Jurkat, Clone E6-1 (cell line): Measurements from ENCODE around the gene RBMS3.

Experiments used
- DNase-seq: peaks from one replicate; pipeline ENCODE4 v3.0.0-alpha.2; 2011; ENCODE audit warnings: low read depth, low spot score
- H3K4me3 ChIP-seq: 2 replicates; pipeline ENCODE4 v1.5.1; 2011; ENCODE audit warnings: mild to moderate bottlenecking, low read length, control low read depth, moderate library complexity

RBMS3 gene

DNA sequence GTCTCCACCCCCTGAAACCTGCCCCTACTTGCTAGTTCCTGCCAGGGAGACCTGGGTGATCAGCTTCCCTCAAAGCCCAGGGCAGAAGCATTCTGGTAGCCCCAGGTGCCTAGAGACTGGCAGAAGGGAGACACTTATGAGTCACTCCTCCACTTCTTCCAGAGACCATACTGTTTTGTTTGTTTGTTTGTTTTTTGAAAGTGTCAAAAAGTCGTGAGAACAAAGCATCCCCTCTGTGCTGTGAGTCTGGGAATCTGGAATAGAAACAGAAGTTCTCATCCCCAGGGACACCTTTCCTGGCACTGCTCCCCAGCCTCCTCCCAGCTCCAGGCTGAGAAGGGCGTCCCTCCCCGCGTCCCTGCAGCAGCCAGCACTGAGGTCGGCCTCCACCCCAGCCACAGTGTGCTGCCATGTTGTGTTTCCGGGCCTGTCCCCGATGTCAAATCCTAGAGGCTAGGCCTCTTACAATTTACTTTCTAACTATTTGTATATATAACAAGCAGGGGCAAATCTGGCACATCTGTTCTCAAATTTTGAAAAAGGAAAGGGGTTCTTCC, 573.0 kb downstream of the RBMS3 start:
- DNase-seq = no peak
- no peak overlapping the region for H3K4me3 ChIP-seq

DNA sequence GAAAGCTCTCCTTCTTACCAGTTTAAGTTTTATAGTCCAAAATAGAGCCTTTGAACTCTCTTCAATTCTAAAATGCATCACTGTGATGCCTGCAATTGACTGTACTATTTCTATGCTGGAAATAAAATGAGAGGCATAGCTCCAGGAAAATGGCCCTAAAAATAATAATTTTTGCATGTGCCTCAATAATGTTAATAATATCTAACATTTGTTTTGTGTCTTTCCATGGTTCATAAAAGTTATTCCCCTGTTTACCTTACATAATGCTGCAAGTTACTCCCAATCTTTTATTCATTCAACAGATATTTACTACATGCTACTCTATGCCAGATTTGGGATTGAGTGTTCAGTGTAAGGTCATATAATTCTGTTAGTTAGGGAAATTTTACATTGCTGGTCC, 574.0 kb downstream of the RBMS3 start:
- H3K4me3 ChIP-seq = no peak overlapping the region
- DNase-seq = no peak

DNA sequence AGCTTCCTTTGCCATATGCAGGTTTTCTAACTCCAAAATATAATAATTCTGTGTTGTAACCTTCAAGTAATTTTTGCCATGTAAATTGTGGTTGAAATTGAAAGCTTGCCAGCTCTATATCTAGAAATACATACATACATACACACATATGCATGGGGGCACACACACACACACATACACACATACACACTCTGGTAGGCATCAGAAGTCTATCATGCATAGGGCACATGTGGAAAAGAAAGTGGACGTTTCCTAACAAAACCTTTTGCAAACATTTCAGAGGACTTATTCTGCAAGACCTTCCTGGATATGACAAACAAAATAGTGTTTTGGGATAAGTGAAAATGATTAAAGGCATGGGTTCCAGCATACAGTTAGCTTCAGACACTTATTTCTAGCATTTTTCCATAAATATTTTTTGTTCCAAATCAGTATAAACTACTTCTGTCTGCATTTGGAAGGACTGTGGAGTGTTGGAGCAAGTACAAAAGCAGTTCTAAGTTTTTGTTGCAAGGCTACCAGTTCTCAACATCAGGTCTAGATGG, 578.9 kb downstream of the RBMS3 start:
- no peak for DNase-seq
- no peak overlapping the region for H3K4me3 ChIP-seq

DNA sequence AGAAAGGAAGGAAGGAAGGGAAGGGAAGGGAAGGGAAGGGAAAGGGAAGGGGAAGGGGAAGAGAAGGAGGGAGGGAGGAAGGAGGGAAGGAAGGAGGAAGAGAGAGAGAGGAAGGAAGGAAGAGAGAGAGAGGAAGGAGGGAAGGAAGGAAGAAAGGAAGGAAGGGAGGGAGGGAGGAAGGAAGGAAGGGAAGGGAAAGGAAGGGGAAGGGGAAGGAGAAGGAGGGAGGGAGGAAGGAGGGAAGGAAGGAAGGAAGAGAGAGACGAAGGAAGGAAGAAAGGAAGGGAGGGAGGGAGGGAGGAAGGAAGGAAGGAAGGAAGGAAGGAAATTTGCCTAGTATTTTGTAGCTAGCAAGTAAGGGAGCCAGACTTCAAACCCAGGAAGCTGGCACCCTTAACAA, 583.9 kb downstream of the RBMS3 start:
- no peak overlapping the region for H3K4me3 ChIP-seq
- no peak for DNase-seq

DNA sequence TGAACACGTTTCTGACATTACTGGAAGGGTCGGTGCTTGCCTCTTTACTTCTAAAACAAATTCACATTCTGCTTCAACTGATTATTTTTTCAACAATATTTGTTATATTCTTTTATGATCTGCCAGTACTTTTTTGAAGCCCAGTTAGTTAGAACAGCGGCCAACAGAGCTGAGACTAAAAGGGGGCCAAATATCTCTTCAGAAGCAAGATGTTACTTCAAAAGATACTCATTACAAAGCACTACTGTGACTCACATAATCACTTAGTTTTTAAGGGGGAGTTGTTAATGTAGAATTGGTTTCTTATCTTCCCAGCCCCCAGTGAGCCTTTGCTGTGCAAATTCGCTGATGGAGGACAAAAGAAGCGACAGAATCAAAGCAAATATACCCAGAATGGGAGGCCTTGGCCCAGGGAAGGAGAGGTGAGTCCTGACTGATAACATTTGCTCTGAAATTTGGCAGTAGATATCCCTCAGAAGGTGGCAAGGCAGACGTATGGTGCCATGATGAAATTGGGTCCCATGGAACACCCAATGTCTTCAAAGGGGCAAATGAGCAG, 587.8 kb downstream of the RBMS3 start:
- H3K4me3 ChIP-seq = no peak overlapping the region
- no peak for DNase-seq

DNA sequence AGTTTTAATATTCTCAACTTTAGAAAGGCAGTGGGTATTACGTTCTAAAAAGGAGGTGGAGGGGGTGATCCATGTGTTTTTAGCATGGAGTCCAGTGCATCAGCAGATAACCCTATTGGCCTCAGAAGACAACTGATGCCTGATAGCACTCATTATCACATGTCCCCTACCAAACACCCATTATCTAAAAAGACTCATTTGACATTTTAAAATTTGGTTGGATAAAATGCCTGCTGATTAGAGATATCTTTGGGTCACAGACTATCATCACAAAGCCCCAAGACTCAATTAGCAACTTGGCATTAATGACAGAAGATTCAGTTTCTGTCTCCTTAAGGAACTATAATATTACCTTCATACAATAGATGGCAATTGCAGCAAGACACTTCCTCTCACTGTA, 589.3 kb downstream of the RBMS3 start:
- no peak overlapping the region for H3K4me3 ChIP-seq
- DNase-seq = no peak

DNA sequence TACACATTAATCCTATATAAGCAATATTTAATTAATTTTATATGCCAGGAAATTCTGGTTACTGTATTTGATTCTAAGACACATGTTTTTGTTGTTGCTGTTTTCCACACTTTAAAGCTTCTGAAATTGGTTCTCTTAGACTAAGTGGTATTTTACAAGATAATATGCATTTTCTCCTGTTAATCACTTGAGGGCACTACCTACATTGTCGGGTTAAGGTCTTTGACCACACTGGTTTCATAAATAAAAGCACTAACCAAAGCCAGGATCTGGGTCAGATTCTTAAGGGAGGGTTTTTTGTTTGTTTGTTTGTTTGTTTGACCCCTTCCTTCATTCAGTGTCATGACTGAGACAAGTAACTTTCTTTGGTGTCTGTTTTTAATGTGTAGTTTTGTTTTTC, 590.2 kb downstream of the RBMS3 start:
- H3K4me3 ChIP-seq = no peak overlapping the region
- DNase-seq = no peak

DNA sequence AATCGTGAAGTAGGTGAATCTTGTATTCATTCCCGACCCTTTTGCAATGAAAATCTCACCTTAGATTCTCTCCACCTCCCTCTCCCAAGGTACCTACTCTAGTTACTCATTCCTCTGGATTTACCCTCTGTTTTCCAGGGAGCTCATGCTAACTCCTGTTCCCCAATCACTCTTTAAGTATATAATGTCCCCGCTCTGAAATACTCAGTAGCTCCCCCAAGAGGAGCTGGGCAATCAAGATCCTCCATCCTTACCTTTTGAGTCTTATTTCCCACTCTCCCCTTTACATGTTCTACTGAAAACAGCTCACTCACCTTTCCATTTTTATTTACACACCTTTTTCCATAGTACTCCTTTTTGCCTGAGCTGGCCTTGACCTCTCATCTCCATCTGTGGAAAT, 599.9 kb downstream of the RBMS3 start:
- no peak overlapping the region for H3K4me3 ChIP-seq
- no peak for DNase-seq

DNA sequence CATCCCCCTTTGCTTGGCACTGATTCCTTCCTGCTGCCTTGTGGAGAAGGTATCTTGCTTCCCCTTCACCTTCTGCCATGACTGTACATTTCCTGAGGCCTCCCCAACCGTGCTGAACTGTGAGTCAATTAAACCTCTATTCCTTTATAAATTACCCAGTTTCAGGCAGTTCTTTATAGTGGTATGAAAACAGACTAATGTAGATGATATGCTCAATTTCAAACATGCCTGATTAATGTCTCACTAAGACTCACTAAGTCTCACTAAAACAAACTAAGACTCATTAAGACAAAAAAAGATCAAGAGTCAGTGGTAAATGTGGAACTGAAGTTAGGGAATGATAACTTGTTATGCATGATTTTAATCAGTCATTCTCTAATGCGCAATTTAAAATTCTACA, 606.6 kb downstream of the RBMS3 start:
- H3K4me3 ChIP-seq = no peak overlapping the region
- no peak for DNase-seq

DNA sequence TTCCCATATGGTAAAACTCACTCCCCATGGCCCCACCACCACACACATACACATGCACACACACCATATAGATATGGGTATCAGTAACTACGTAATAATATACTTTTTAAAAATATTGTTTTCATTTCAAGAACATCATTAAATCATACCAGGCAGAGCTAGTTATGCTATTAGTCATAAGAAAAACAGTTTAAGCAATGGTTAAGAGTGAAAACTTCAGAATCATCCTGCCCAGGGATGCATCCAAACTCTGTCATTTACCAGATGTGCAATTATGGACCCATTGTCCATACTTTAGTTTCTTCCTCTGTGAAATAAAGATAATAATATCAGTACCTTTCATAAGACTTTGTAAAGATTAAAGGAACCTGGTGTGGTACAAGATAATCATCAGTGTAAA, 608.3 kb downstream of the RBMS3 start:
- no peak overlapping the region for H3K4me3 ChIP-seq
- DNase-seq = no peak

DNA sequence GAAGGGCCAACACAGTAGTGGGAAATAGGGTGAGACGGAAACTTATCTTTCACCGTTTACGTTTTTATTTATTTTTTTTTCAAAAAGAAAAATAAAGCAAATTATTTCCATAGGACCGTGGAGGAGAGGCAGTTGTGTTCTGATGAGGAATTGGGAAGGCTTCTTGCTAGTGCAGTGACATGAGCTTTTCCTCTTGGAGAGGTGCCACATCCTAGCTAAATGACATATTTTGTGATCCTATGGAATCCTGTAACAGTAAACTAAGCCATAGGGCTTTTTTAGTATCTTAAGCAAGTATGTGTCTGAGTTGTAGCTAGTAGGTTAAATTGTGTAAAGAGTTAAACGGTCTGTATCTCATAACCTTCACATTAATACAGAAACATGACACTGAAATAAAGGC, 609.9 kb downstream of the RBMS3 start:
- no peak overlapping the region for H3K4me3 ChIP-seq
- no peak for DNase-seq

DNA sequence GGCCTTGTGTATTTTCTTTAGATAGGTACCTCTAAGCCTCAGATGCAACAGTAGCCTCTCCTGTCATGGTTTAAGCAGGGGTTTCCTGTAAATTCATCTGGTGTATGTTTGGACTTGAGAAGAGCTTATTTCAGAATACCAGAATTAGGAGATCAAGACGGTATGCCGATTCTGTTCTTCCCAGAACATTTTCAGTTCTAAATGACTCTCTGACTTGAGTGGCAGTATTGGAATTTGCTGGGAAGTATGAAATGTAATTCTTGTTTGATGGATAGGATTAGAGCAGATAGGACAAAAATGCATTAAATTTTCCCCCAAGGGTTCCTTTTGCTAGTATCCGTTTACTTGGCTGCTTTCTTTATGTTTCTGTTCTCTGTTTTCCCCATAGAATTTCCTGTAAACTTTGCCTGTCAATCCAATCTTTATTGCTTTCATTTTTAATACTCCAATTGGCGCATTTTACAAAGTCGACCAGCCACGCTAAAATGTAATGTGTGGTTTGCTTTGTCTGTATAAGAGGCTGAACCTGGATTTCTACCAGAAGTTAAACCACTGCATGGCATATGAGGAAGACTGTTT, 612.2 kb downstream of the RBMS3 start:
- no peak for DNase-seq
- H3K4me3 ChIP-seq = no peak overlapping the region

DNA sequence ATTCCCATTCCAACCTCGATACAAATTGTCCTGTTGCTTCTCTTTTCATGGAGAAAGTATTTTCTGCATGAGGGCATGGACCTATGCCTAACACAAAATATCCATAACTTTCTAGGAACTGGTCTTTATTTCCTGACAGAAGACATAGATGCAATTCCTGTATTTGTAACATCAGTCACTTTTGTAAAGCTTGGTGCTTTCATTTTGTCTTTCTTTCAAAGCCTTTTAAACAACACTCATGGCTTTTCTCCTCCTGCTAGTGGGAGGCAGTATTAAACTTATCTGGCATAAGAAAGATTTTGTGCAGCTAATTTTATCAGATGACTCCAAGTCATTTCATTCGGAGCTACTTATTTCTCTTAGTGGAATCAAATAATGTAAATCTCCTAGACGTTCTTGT, 616.0 kb downstream of the RBMS3 start:
- no peak overlapping the region for H3K4me3 ChIP-seq
- DNase-seq = no peak

DNA sequence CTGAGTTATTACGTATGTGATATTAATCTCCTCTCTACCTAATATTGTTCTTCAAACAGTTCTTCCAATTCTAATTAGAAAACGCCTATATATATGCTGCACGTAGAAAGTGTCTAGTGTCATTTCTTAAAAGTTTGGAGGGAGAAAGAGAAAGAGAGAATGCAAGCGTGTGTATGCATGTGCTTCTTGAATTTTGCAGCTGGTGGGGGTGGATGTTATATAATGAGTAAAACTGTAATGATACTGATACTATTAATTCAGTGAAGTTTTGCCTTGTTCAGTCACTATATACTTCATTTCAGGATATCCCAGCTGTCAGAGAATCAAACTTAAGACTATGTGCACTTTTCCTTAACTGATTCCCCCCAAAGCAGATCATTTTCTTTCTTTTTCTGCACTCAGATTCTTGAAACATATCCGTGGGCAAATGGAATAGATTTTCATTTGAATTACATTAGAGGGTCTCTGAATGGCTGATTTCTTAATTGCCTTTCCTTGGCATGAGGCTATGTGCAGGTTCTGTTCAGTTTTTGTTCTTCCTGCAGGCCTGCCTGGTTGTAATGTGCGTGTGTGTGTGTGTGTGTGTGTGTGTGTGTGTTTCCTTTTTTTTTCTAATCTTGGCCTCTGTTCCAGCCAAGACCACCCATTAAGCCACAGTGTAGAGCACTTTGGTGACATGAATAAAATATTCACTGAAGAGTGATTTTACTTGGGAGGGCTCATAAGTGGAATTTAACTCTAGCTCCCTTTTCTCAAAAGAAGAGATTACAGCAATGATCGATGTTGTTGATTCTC, 617.5 kb downstream of the RBMS3 start:
- DNase-seq = no peak
- H3K4me3 ChIP-seq = no peak overlapping the region

DNA sequence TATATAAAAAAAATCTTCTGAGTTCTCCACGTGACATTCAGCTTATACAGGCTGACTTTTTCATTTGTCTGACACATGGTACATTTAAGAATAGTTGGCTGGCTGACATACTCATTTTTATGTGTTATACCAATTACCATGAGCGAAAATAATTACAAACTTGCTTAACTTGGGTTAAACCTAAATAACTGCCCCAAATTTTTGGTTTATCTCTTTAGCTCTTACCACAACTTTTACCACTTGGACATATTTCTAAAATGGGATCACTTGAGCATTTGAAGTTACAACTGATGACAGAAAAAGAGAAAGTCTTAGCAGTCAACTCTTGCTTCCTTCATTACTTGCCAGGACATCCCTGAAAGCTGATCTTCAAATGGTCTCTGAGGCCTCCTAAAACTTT, 618.1 kb downstream of the RBMS3 start:
- no peak for DNase-seq
- no peak overlapping the region for H3K4me3 ChIP-seq

DNA sequence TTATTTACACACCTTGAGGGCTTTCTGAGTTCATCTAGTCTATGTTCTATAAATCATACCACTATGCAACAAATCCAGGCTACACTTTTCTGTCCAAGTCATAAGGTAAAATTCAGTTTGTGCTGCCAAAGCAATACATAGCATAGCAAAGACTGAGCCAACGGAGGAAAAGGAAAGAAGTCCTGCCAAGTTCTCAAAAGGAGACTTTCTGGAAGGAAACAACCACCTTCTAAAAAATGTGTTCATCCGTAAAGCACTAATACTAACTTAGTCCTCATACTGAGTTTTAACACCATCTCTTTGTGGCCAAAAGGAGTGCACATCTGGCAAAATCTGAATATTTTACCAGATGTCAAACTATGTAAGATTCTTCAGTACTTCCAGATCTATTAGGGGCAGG, 620.2 kb downstream of the RBMS3 start:
- DNase-seq = no peak
- H3K4me3 ChIP-seq = no peak overlapping the region

DNA sequence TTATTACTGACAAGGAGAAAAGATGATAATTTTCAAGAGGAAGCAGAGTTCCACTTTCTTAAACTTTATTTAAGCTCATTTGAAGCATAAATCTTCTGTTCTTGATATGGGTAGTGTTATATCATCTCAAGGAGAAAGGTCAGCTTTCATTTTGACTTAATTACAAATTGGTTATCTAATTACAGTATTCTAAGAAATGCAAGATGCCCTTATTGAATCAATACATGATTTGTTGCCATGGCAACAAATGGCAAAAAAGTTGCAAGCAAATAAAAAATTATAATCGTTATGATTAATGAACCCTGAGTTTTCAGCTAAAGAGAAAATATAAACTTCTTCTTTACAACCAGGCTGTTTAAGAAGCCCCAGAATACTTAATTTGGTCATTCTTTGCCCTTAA, 622.7 kb downstream of the RBMS3 start:
- no peak for DNase-seq
- no peak overlapping the region for H3K4me3 ChIP-seq

DNA sequence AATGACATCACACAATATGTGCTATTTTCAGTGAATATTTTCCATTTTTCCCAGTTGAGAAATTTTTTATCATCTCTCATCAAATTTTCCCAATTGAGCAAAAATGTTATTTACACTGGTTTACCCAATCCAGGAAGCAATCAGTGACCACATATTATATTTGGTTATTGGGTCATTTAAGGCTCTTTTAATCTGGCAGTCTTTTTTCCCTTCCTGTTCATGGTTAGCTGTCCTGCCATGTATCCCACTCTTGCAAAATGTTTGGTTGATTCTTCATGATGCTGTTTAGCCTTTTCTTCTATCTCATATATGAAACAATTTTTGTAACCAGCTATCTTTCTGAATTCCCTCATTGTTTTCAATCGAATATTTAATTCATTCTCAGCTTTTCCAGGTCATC, 626.0 kb downstream of the RBMS3 start:
- no peak for DNase-seq
- no peak overlapping the region for H3K4me3 ChIP-seq

DNA sequence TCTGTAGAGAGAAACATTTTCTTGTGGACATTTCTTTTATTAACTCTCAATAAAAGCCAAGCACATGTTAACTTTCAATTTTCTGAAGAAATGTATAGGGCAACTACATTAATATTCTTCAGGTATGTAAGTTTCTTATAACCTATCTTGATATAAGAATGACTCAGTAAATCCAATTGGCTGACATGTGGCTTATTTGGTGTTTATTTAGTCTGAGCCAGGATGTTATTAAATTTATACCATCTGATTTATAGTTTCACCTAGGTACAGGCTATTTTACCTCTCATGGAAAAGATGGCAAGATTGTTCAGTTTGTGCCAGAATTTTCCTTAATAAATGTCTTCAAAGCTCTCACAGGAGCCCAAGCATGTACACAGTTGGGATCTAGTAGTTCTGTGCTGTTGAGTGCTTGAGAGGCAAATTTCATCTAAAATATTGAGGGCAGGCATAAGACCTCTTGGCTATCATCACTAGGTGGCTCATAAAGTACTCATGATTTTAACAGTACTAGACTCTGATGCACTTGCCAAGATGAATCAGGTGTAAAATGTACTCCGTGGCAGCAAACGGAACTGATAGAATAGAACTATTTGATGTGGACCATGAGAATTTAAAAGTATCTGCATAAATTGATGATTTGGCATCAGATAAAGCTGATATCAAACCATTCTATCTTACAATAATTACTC, 631.9 kb downstream of the RBMS3 start:
- no peak for DNase-seq
- no peak overlapping the region for H3K4me3 ChIP-seq
